Measurements from ENCODE around the gene SBDS.
"Not testable (repeated sequence)": the region's sequence is repeated elsewhere in the genome, so short reads cannot be mapped to it uniquely, and the experiment has no call there.

Gene SBDS

DNA sequence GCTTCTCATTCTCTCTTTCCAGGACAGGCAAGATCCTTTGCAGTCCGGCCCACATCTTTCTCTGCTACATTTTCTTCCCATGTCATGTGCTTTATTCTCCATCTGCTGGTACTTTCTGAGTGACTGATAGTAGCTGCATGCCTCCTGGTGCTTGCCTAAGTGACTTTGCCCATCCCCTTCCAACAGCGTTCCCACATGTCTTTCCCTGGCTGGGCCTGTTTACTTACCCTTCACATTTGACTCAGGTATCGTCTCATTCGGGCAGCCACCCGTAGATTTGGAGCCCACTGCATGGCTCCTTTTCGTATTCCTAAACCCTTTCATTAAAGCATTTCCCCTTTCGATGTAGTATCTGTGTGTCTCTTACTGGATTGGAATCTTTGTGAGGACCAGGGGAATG lies 25.9 kb upstream of the SBDS start:
- TF ChIP-seq EZH2phosphoT487 (IDR thresholded peaks at IDR 0.05; ENCODE audit: borderline replicate concordance, low read length): no peak
- TF ChIP-seq, protein P1, sequence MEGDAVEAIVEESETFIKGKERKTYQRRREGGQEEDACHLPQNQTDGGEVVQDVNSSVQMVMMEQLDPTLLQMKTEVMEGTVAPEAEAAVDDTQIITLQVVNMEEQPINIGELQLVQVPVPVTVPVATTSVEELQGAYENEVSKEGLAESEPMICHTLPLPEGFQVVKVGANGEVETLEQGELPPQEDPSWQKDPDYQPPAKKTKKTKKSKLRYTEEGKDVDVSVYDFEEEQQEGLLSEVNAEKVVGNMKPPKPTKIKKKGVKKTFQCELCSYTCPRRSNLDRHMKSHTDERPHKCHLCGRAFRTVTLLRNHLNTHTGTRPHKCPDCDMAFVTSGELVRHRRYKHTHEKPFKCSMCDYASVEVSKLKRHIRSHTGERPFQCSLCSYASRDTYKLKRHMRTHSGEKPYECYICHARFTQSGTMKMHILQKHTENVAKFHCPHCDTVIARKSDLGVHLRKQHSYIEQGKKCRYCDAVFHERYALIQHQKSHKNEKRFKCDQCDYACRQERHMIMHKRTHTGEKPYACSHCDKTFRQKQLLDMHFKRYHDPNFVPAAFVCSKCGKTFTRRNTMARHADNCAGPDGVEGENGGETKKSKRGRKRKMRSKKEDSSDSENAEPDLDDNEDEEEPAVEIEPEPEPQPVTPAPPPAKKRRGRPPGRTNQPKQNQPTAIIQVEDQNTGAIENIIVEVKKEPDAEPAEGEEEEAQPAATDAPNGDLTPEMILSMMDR (IDR thresholded peaks at IDR 0.05; ENCODE audit: low read depth, low read length, poor library complexity, severe bottlenecking): no peak
- Histone ChIP-seq H3K27me3 (ENCODE audit: control insufficient read depth, low read length) (no peaks in the 10 kb centered on the region), H3K79me2 (ENCODE audit: control insufficient read depth, low read length) (no peaks in the 10 kb centered on the region), H3K4me2 (ENCODE audit: low read length) (no peak overlapping the region), H4K20me1 (ENCODE audit: control insufficient read depth, insufficient read depth, low read depth, low read length) (no peaks in the 10 kb centered on the region), H3K4me3 (ENCODE audit: low read length) (no peak overlapping the region), H3K9me2 (replicated peaks; ENCODE audit: control insufficient read depth, low read length) (no peaks in the 10 kb centered on the region), H3K27ac (ENCODE audit: low read depth, low read length) (no peak overlapping the region), H3K36me3 (ENCODE audit: control insufficient read depth, low read length) (peaks cover 49% of the 10 kb centered on the region), H3K9me3 (ENCODE audit: control insufficient read depth, insufficient read depth, low read length) (no peaks in the 10 kb centered on the region), H3K4me1 (ENCODE audit: control insufficient read depth, low read length) (no peaks in the 10 kb centered on the region), H3F3A (ENCODE audit: control insufficient read depth, insufficient read depth) (no peaks in the 10 kb centered on the region)

DNA sequence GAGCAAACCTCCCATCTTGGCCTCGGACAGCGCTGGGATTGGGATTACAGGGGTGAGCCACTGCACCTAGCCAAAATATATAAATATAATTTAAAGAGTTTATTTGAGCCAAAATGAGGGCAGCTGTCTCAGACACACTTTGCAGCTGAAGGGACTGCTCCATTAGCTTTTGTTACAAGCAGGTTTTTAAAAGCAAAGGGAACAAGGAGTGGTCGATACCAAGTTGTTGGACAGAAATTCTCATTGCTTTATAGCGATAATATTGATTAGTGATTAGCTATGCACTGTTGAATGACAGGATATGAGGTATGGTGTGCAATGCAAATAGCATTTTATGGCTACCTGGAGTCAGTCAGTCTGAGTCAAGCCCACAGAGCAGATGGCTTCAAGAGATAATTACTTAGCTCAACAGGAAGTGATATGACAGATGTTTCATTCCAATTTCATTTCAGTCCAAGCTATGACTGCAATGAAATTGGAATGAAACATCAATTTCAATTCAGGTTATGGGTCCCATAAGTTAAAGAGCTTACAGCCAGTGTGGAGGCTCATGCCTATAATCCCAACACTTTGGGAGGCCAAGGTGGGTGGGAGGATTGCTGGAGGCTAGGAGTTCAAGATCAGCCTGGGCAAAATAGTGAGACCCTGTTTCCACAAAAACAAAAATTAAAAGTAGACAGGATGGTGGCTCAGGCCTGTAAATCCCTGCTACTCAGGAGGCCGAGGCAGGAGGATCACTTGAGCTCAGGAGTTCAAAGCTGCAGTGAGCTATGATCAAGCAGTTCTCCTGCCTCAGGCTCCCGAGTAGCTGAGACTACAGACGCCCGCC lies 24.4 kb upstream of the SBDS start:
- no peaks in the 10 kb centered on the region for H3K27me3 ChIP-seq (ENCODE audit: control insufficient read depth, low read length)

DNA sequence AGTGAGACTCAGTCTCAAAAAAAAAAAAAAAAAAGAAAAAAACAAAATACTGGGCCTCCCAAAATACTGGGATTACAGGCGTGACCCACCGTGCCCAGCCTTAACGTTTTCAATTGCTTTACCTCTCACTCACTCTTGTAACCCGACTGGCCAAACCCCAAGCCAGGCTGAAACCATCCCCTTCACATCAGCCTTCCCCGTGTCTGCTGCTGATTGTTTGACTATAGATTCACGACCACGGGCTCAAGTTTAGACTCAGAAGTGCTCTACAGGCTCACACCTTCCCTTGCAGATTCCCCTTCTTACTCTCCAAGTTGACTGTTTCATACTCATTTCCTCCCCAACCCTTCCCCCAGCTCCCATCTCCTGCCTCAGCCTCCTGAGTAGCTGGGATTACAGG lies 23.6 kb upstream of the SBDS start:
- no peak for TF ChIP-seq EZH2phosphoT487 (IDR thresholded peaks at IDR 0.05; ENCODE audit: borderline replicate concordance, low read length)
- H4K20me1 ChIP-seq (ENCODE audit: control insufficient read depth, insufficient read depth, low read depth, low read length): no peaks in the 10 kb centered on the region
- no peak overlapping the region for H3K4me3 ChIP-seq (ENCODE audit: low read length)
- peaks cover 54% of the 10 kb centered on the region for H3K36me3 ChIP-seq (ENCODE audit: control insufficient read depth, low read length)
- no peaks in the 10 kb centered on the region for H3K27me3 ChIP-seq (ENCODE audit: control insufficient read depth, low read length)
- no peaks in the 10 kb centered on the region for H3K9me3 ChIP-seq (ENCODE audit: control insufficient read depth, insufficient read depth, low read length)
- no peaks in the 10 kb centered on the region for H3K9me2 ChIP-seq (replicated peaks; ENCODE audit: control insufficient read depth, low read length)
- no peaks in the 10 kb centered on the region for H3F3A ChIP-seq (ENCODE audit: control insufficient read depth, insufficient read depth)
- H3K4me1 ChIP-seq (ENCODE audit: control insufficient read depth, low read length): no peaks in the 10 kb centered on the region
- H3K27ac ChIP-seq (ENCODE audit: low read depth, low read length): no peak overlapping the region
- H3K4me2 ChIP-seq (ENCODE audit: low read length): no peak overlapping the region
- H3K79me2 ChIP-seq (ENCODE audit: control insufficient read depth, low read length): no peaks in the 10 kb centered on the region

More for the DNA sequence above, 24.4 kb upstream of the SBDS start:
- TF ChIP-seq, protein P1 (IDR thresholded peaks at IDR 0.05; ENCODE audit: low read depth, low read length, poor library complexity, severe bottlenecking): no peak
- no peak for TF ChIP-seq EZH2phosphoT487 (IDR thresholded peaks at IDR 0.05; ENCODE audit: borderline replicate concordance, low read length)
- no peak overlapping the region for H3K4me3 ChIP-seq (ENCODE audit: low read length)
- H3K9me3 ChIP-seq (ENCODE audit: control insufficient read depth, insufficient read depth, low read length): no peaks in the 10 kb centered on the region
- no peaks in the 10 kb centered on the region for H3F3A ChIP-seq (ENCODE audit: control insufficient read depth, insufficient read depth)
- no peaks in the 10 kb centered on the region for H4K20me1 ChIP-seq (ENCODE audit: control insufficient read depth, insufficient read depth, low read depth, low read length)
- no peak overlapping the region for H3K4me2 ChIP-seq (ENCODE audit: low read length)
- H3K27ac ChIP-seq (ENCODE audit: low read depth, low read length): no peak overlapping the region
- peaks cover 51% of the 10 kb centered on the region for H3K36me3 ChIP-seq (ENCODE audit: control insufficient read depth, low read length)
- H3K9me2 ChIP-seq (replicated peaks; ENCODE audit: control insufficient read depth, low read length): no peaks in the 10 kb centered on the region
- no peaks in the 10 kb centered on the region for H3K79me2 ChIP-seq (ENCODE audit: control insufficient read depth, low read length)
- H3K4me1 ChIP-seq (ENCODE audit: control insufficient read depth, low read length): no peaks in the 10 kb centered on the region

DNA sequence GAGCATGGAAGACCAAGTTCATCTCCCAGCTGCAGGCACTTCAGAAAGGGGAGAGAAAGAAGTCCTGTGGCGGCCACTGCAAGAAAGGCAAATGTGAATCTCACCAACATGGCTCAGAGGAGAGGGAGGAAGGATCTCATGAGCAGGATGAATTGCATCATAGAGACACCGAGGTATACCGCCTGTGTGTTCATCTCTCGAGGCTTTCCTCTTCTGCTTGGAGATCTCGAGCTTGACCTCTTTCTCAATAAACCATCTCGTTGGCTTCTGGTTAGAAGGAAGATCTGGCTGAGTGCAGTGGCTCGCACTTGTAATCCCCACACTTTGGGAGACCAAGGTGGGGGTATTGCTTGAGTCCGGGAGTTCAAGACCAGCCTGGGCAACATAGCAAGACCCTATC lies 22.6 kb upstream of the SBDS start:
- not testable (repeated sequence) for H3K9me3 ChIP-seq (ENCODE audit: control insufficient read depth, insufficient read depth, low read length); H3K4me1 ChIP-seq (ENCODE audit: control insufficient read depth, low read length); H3K4me3 ChIP-seq (ENCODE audit: low read length); H3K27me3 ChIP-seq (ENCODE audit: control insufficient read depth, low read length); H4K20me1 ChIP-seq (ENCODE audit: control insufficient read depth, insufficient read depth, low read depth, low read length); H3K27ac ChIP-seq (ENCODE audit: low read depth, low read length); H3F3A ChIP-seq (ENCODE audit: control insufficient read depth, insufficient read depth); H3K9me2 ChIP-seq (replicated peaks; ENCODE audit: control insufficient read depth, low read length); H3K79me2 ChIP-seq (ENCODE audit: control insufficient read depth, low read length); H3K4me2 ChIP-seq (ENCODE audit: low read length)
- peaks cover 58% of the 10 kb centered on the region for H3K36me3 ChIP-seq (ENCODE audit: control insufficient read depth, low read length)

DNA sequence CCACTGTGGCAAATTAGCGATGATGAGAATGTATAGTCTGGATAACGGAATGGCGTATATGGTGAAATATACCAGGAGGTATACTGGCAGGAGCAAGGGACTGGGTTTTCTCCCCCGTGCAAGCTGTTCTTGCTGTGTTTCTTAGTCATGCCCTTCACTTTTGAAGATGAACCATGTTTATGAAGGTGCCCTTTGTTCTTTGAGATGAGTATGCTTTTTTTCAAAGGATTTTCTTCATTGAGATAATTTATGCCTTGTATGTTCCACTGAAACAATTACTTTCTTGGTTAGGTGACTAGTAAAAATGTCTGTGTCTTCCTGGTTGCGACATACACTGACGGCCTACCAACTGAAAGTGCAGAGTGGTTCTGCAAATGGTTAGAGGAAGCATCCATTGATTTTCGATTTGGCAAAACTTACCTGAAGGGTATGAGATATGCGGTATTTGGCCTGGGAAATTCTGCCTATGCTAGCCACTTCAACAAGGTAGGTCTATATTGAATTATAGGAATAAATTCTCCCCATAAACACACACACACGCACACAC lies 18.8 kb upstream of the SBDS start:
- not testable (repeated sequence) for H3K4me1 ChIP-seq (ENCODE audit: control insufficient read depth, low read length); H3K4me2 ChIP-seq (ENCODE audit: low read length); H3K27ac ChIP-seq (ENCODE audit: low read depth, low read length); H4K20me1 ChIP-seq (ENCODE audit: control insufficient read depth, insufficient read depth, low read depth, low read length); H3K9me3 ChIP-seq (ENCODE audit: control insufficient read depth, insufficient read depth, low read length); H3K27me3 ChIP-seq (ENCODE audit: control insufficient read depth, low read length); H3F3A ChIP-seq (ENCODE audit: control insufficient read depth, insufficient read depth); H3K9me2 ChIP-seq (replicated peaks; ENCODE audit: control insufficient read depth, low read length); H3K79me2 ChIP-seq (ENCODE audit: control insufficient read depth, low read length); H3K4me3 ChIP-seq (ENCODE audit: low read length)
- H3K36me3 ChIP-seq (ENCODE audit: control insufficient read depth, low read length): peaks cover 40% of the 10 kb centered on the region

DNA sequence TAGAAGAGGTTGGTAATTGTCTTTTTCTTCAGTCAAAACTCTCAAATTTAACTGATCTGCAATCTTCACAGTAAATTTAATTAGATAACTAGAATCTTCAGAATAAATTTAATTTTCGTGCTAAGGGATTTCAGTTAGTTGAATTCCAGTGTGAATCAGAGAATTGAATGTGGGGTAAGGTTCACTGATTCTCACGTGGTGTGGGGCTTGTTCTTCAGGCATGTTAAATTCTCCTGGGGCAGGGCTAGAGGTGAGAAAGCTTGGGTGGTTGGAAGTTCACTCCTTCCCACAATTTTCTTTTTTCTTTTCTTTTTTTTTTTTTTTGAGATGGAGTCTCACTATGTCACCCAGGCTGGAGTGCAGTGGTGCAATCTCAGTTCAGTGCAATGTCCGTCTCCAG lies 14.3 kb upstream of the SBDS start:
- H3K4me2 ChIP-seq (ENCODE audit: low read length); H4K20me1 ChIP-seq (ENCODE audit: control insufficient read depth, insufficient read depth, low read depth, low read length); H3F3A ChIP-seq (ENCODE audit: control insufficient read depth, insufficient read depth); H3K4me3 ChIP-seq (ENCODE audit: low read length); H3K9me2 ChIP-seq (replicated peaks; ENCODE audit: control insufficient read depth, low read length); H3K27ac ChIP-seq (ENCODE audit: low read depth, low read length); H3K9me3 ChIP-seq (ENCODE audit: control insufficient read depth, insufficient read depth, low read length); H3K4me1 ChIP-seq (ENCODE audit: control insufficient read depth, low read length); H3K27me3 ChIP-seq (ENCODE audit: control insufficient read depth, low read length): not testable (repeated sequence)
- Histone ChIP-seq H3K36me3 (ENCODE audit: control insufficient read depth, low read length) (peaks cover 56% of the 10 kb centered on the region), H3K79me2 (ENCODE audit: control insufficient read depth, low read length) (peaks cover 21% of the 10 kb centered on the region)
